ENCODE measurements around the gene AMELX. TPM values are rescaled to one million over a fixed set of nuclear protein-coding genes. Genes with fewer than 3 reads are reported as not detected.

AMELX gene
- total RNA-seq, 1 donor from 2014 or later = not detected

GRCh38 chrX:11259437-11259836 is 33.8 kb upstream of the AMELX start:
- DNase-seq (no peak), ATAC-seq (no peak)
- H3K9me3 ChIP-seq = no peaks in the 10 kb centered on the region
- TF ChIP-seq CTCF (IDR thresholded peaks at IDR 0.05) = no peak
- intact Hi-C loops (cut with DNase I) = no loop called here
- no peak overlapping the region for H3K27ac ChIP-seq
- H3K4me3 ChIP-seq = no peak overlapping the region
- no peaks in the 10 kb centered on the region for H3K4me1 ChIP-seq
- H3K36me3 ChIP-seq = no peaks in the 10 kb centered on the region
- no peaks in the 10 kb centered on the region for H3K27me3 ChIP-seq

- no peak overlapping the region for H3K27ac ChIP-seq
- no peak for TF ChIP-seq CTCF (IDR thresholded peaks at IDR 0.05)
- no peaks in the 10 kb centered on the region for H3K27me3 ChIP-seq
- ATAC-seq (no peak), DNase-seq (no peak)
- H3K9me3 ChIP-seq = no peaks in the 10 kb centered on the region
- intact Hi-C loops (cut with DNase I) = no loop called here
- no peaks in the 10 kb centered on the region for H3K4me1 ChIP-seq
- no peaks in the 10 kb centered on the region for H3K36me3 ChIP-seq
- no peak overlapping the region for H3K4me3 ChIP-seq
Observed at GRCh38 chrX:11261260-11261659, 32.0 kb upstream of the AMELX start.

- TF ChIP-seq CTCF (IDR thresholded peaks at IDR 0.05) = no peak
- ATAC-seq (no peak), DNase-seq (no peak)
- H3K4me3 ChIP-seq = no peak overlapping the region
- H3K9me3 ChIP-seq = no peaks in the 10 kb centered on the region
- no peaks in the 10 kb centered on the region for H3K4me1 ChIP-seq
- H3K27ac ChIP-seq = peak overlapping the region; percentile 11
- H3K27me3 ChIP-seq = no peaks in the 10 kb centered on the region
- H3K36me3 ChIP-seq = no peaks in the 10 kb centered on the region
- intact Hi-C loops (cut with DNase I) = no loop called here
Observed at GRCh38 chrX:11264925-11265324, 28.3 kb upstream of the AMELX start.

GRCh38 chrX:11265352-11265751 is 27.9 kb upstream of the AMELX start:
- H3K9me3 ChIP-seq = no peaks in the 10 kb centered on the region
- peak overlapping the region; percentile 11 for H3K27ac ChIP-seq
- H3K4me1 ChIP-seq = no peaks in the 10 kb centered on the region
- H3K4me3 ChIP-seq = no peak overlapping the region
- no peak for DNase-seq
- no peaks in the 10 kb centered on the region for H3K36me3 ChIP-seq
- no peaks in the 10 kb centered on the region for H3K27me3 ChIP-seq
- ATAC-seq = no peak
- intact Hi-C loops (cut with DNase I) = no loop called here
- no peak for TF ChIP-seq CTCF (IDR thresholded peaks at IDR 0.05)

GRCh38 chrX:11266573-11267003 is 26.6 kb upstream of the AMELX start:
- no peak for TF ChIP-seq CTCF (IDR thresholded peaks at IDR 0.05)
- DNase-seq (no peak), ATAC-seq (no peak)
- Histone ChIP-seq H3K4me3 (no peak overlapping the region), H3K9me3 (no peaks in the 10 kb centered on the region), H3K27me3 (no peaks in the 10 kb centered on the region), H3K36me3 (no peaks in the 10 kb centered on the region), H3K4me1 (no peaks in the 10 kb centered on the region), H3K27ac (no peak overlapping the region)
- intact Hi-C loops (cut with DNase I) = no loop called here

GRCh38 chrX:11267425-11267824 is 25.8 kb upstream of the AMELX start:
- TF ChIP-seq CTCF (IDR thresholded peaks at IDR 0.05) = no peak
- Histone ChIP-seq H3K9me3 (no peaks in the 10 kb centered on the region), H3K4me3 (no peak overlapping the region), H3K27me3 (no peaks in the 10 kb centered on the region), H3K36me3 (no peaks in the 10 kb centered on the region), H3K4me1 (no peaks in the 10 kb centered on the region), H3K27ac (no peak overlapping the region)
- intact Hi-C loops (cut with DNase I) = no loop called here
- no peak for ATAC-seq
- DNase-seq = no peak

Data from upper lobe of right lung (tissue), 1 donor.